ENCODE data around the gene SAMHD1.

SAMHD1 gene

DNA sequence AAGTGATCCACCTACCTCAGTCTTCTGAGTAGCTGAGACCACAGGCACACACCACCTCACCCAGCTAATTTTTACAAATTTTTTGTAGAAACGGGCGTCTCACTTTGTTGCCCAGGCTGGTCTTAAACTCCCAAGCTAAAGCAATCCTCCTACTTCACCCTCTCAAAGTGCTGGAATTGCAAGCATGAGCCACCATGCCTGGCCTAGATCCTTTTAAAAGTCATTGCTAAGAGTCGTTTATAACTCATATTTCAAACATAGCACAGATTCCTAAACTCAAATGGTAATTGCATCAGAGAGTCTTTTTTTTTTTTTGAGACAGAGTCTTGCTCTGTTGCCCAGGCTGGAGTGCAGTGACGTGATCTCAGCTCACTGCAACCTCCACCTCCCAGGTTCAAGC, 7.7 kb upstream of the SAMHD1 start:
- Histone ChIP-seq H3K27me3 (replicated peaks; ENCODE audit: control insufficient read depth, insufficient read depth, low read length) (no peaks in the 10 kb centered on the region), H3K36me3 (ENCODE audit: control insufficient read depth, insufficient read depth, low read length) (no peaks in the 10 kb centered on the region), H3K4me3 (replicated peaks; ENCODE audit: low read depth, low read length) (no peak overlapping the region)
- DNase-seq (ENCODE audit: extremely low read depth, insufficient read length), result no peak
- TF ChIP-seq CTCF (IDR thresholded peaks at IDR 0.05; ENCODE audit: insufficient read depth, low read length, poor library complexity, severe bottlenecking), result no peak

DNA sequence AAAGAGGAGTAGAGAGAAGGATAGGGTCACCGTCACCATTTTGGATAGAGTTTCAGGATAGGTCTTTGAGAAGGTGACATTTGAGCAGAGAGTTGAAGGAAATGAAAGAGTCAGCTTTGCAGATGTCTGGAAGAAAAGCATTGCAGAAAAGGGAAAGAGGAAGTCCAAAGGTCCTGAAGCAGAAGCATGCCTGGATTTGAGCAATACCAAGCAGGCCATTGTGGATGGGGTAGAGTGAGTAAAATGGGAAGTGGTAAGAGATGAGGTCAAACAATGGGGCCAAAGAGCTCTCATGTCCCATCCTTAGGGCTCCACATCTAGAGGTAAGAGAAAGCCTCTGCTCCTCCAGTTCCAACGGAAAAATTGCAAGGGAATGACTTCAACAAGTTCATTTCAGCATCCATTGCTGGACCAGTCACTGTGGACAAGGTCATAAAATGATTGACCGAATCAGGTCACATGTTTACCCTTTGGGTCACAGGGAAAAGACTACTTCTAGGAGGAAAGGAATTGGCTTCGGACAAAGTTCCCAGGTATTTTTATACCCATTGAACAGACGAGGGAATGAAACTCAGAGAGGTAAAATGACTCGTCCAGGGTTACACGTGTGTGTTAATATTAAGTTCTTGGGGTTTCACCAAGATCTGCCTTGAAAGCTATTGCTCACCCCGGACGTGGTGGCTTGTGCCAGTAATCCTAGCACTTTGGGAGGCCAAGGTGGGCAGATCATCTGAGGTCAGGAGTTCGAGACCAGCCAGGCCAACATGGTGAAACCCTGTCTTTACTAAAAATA, 6.6 kb upstream of the SAMHD1 start:
- no peak for DNase-seq (ENCODE audit: extremely low read depth, insufficient read length)
- Histone ChIP-seq H3K27me3 (replicated peaks; ENCODE audit: control insufficient read depth, insufficient read depth, low read length) (no peaks in the 10 kb centered on the region), H3K4me3 (replicated peaks; ENCODE audit: low read depth, low read length) (no peak overlapping the region), H3K36me3 (ENCODE audit: control insufficient read depth, insufficient read depth, low read length) (no peaks in the 10 kb centered on the region)
- TF ChIP-seq CTCF (IDR thresholded peaks at IDR 0.05; ENCODE audit: insufficient read depth, low read length, poor library complexity, severe bottlenecking), result no peak

- TF ChIP-seq CTCF (IDR thresholded peaks at IDR 0.05; ENCODE audit: insufficient read depth, low read length, poor library complexity, severe bottlenecking), result no peak
- Histone ChIP-seq H3K36me3 (ENCODE audit: control insufficient read depth, insufficient read depth, low read length) (no peaks in the 10 kb centered on the region), H3K4me3 (replicated peaks; ENCODE audit: low read depth, low read length) (no peak overlapping the region), H3K27me3 (replicated peaks; ENCODE audit: control insufficient read depth, insufficient read depth, low read length) (no peaks in the 10 kb centered on the region)
- DNase-seq (ENCODE audit: extremely low read depth, insufficient read length), result no peak
Measured at GRCh38 chr20:36956674-36957073, 5.2 kb upstream of the SAMHD1 start.

DNA sequence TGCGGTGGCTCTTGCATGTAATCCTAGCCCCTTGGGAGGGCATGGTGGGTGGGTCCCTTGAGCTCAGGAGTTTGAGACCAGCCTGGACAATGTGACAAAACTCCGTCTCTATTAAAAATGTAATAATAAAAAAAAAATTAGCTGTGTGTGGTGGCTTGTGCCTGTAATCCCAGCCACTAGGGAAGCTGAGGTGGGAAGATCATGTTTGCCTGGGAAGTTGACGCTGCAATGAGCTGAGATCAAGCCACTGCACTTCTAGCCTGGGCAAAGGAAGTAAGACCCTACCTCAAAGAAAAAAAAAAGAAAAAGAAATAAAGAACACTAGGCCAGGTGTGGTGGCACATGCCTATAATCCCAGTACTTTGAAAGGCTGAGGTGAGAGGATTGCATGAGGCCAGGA, 4.5 kb upstream of the SAMHD1 start:
- H3K27me3 ChIP-seq (replicated peaks; ENCODE audit: control insufficient read depth, insufficient read depth, low read length), result no peaks in the 10 kb centered on the region
- no peaks in the 10 kb centered on the region for H3K36me3 ChIP-seq (ENCODE audit: control insufficient read depth, insufficient read depth, low read length)
- DNase-seq (ENCODE audit: extremely low read depth, insufficient read length), result no peak
- no peak for TF ChIP-seq CTCF (IDR thresholded peaks at IDR 0.05; ENCODE audit: insufficient read depth, low read length, poor library complexity, severe bottlenecking)
- no peak overlapping the region for H3K4me3 ChIP-seq (replicated peaks; ENCODE audit: low read depth, low read length)

GRCh38 chr20:36951979-36952738, 651 bp upstream of the SAMHD1 start:
- TF ChIP-seq CTCF (IDR thresholded peaks at IDR 0.05; ENCODE audit: insufficient read depth, low read length, poor library complexity, severe bottlenecking), result no peak
- Histone ChIP-seq H3K27me3 (replicated peaks; ENCODE audit: control insufficient read depth, insufficient read depth, low read length) (no peaks in the 10 kb centered on the region), H3K36me3 (ENCODE audit: control insufficient read depth, insufficient read depth, low read length) (no peaks in the 10 kb centered on the region), H3K4me3 (replicated peaks; ENCODE audit: low read depth, low read length) (peak overlapping the region; percentile 93)
- DNase-seq (ENCODE audit: extremely low read depth, insufficient read length), result no peak

Data from GM06990 (cell line).